ENCODE results near the gene TECPR2. TPM values are rescaled to one million over a fixed set of nuclear protein-coding genes. Genes with fewer than 3 reads are reported as not detected.

Gene TECPR2
- total and polyA plus RNA-seq, 2 donors, result 7.6 to 8.3 TPM

GRCh38 chr14:102330806-102331205, 31.9 kb upstream of the TECPR2 start:
- H3K27ac ChIP-seq (ENCODE audit: low read depth in 1 of 2, low read length in 1 of 2), result no peak overlapping the region
- DNase-seq (ENCODE audit: low read depth in 6 of 9, low spot score in 9 of 9), result no peak
- H3K9me3 ChIP-seq (ENCODE audit: control insufficient read depth in 2 of 2, insufficient read depth in 1 of 2, low read length in 1 of 2), result peaks cover 0 to 3% of the 10 kb centered on the region in 2 donors
- H3K27me3 ChIP-seq (ENCODE audit: control insufficient read depth in 2 of 2, insufficient read depth in 1 of 2, low read length in 1 of 2), result no peaks in the 10 kb centered on the region
- WGBS, result 97% methylated on average over 8 of the region's 8 CpGs
- H3K4me1 ChIP-seq (ENCODE audit: control insufficient read depth in 2 of 2, insufficient read depth in 2 of 2, low read length in 2 of 2), result no peaks in the 10 kb centered on the region
- no peak overlapping the region for H3K4me3 ChIP-seq (ENCODE audit: low read length in 2 of 2)
- H3K36me3 ChIP-seq (ENCODE audit: control insufficient read depth in 2 of 2, insufficient read depth in 2 of 2, low read length in 1 of 2), result peaks cover 9 to 21% of the 10 kb centered on the region in 2 donors

GRCh38 chr14:102333390-102333789, 29.4 kb upstream of the TECPR2 start:
- H3K36me3 ChIP-seq (ENCODE audit: control insufficient read depth in 2 of 2, insufficient read depth in 2 of 2, low read length in 1 of 2), result peaks cover 15 to 24% of the 10 kb centered on the region in 2 donors
- peaks cover 0 to 3% of the 10 kb centered on the region in 2 donors for H3K9me3 ChIP-seq (ENCODE audit: control insufficient read depth in 2 of 2, insufficient read depth in 1 of 2, low read length in 1 of 2)
- no peak overlapping the region for H3K27ac ChIP-seq (ENCODE audit: low read depth in 1 of 2, low read length in 1 of 2)
- DNase-seq (ENCODE audit: low read depth in 6 of 9, low spot score in 9 of 9), result no peak
- H3K4me3 ChIP-seq (ENCODE audit: low read length in 2 of 2), result no peak overlapping the region
- 95% methylated on average over 7 of the region's 7 CpGs for WGBS
- H3K27me3 ChIP-seq (ENCODE audit: control insufficient read depth in 2 of 2, insufficient read depth in 1 of 2, low read length in 1 of 2), result no peaks in the 10 kb centered on the region
- H3K4me1 ChIP-seq (ENCODE audit: control insufficient read depth in 2 of 2, insufficient read depth in 2 of 2, low read length in 2 of 2), result no peaks in the 10 kb centered on the region

GRCh38 chr14:102333795-102334705, 28.7 kb upstream of the TECPR2 start:
- no peaks in the 10 kb centered on the region for H3K4me1 ChIP-seq (ENCODE audit: control insufficient read depth in 2 of 2, insufficient read depth in 2 of 2, low read length in 2 of 2)
- WGBS, result 98% methylated on average over 13 of the region's 13 CpGs
- H3K27ac ChIP-seq (ENCODE audit: low read depth in 1 of 2, low read length in 1 of 2), result no peak overlapping the region
- no peak for DNase-seq (ENCODE audit: low read depth in 6 of 9, low spot score in 9 of 9)
- peaks cover 0 to 3% of the 10 kb centered on the region in 2 donors for H3K9me3 ChIP-seq (ENCODE audit: control insufficient read depth in 2 of 2, insufficient read depth in 1 of 2, low read length in 1 of 2)
- H3K27me3 ChIP-seq (ENCODE audit: control insufficient read depth in 2 of 2, insufficient read depth in 1 of 2, low read length in 1 of 2), result no peaks in the 10 kb centered on the region
- H3K4me3 ChIP-seq (ENCODE audit: low read length in 2 of 2), result no peak overlapping the region
- peaks cover 22 to 29% of the 10 kb centered on the region in 2 donors for H3K36me3 ChIP-seq (ENCODE audit: control insufficient read depth in 2 of 2, insufficient read depth in 2 of 2, low read length in 1 of 2)

- Histone ChIP-seq H3K27me3 (ENCODE audit: control insufficient read depth in 2 of 2, insufficient read depth in 1 of 2, low read length in 1 of 2) (no peaks in the 10 kb centered on the region), H3K4me1 (ENCODE audit: control insufficient read depth in 2 of 2, insufficient read depth in 2 of 2, low read length in 2 of 2) (no peaks in the 10 kb centered on the region), H3K36me3 (ENCODE audit: control insufficient read depth in 2 of 2, insufficient read depth in 2 of 2, low read length in 1 of 2) (peaks cover 24 to 32% of the 10 kb centered on the region in 2 donors), H3K4me3 (ENCODE audit: low read length in 2 of 2) (no peak overlapping the region), H3K27ac (ENCODE audit: low read depth in 1 of 2, low read length in 1 of 2) (no peak overlapping the region), H3K9me3 (ENCODE audit: control insufficient read depth in 2 of 2, insufficient read depth in 1 of 2, low read length in 1 of 2) (peaks cover 0 to 3% of the 10 kb centered on the region in 2 donors)
- DNase-seq (ENCODE audit: low read depth in 6 of 9, low spot score in 9 of 9), result no peak
- 97% methylated on average over 7 of the region's 7 CpGs for WGBS
These were observed 27.6 kb upstream of the TECPR2 start for GRCh38 chr14:102335163-102335562.

GRCh38 chr14:102338724-102339123, 24.0 kb upstream of the TECPR2 start:
- Histone ChIP-seq H3K4me1 (ENCODE audit: control insufficient read depth in 2 of 2, insufficient read depth in 2 of 2, low read length in 2 of 2) (no peaks in the 10 kb centered on the region), H3K4me3 (ENCODE audit: low read length in 2 of 2) (no peak overlapping the region), H3K27me3 (ENCODE audit: control insufficient read depth in 2 of 2, insufficient read depth in 1 of 2, low read length in 1 of 2) (no peaks in the 10 kb centered on the region), H3K27ac (ENCODE audit: low read depth in 1 of 2, low read length in 1 of 2) (no peak overlapping the region), H3K36me3 (ENCODE audit: control insufficient read depth in 2 of 2, insufficient read depth in 2 of 2, low read length in 1 of 2) (peaks cover 32 to 43% of the 10 kb centered on the region in 2 donors), H3K9me3 (ENCODE audit: control insufficient read depth in 2 of 2, insufficient read depth in 1 of 2, low read length in 1 of 2) (no peaks in the 10 kb centered on the region)
- no peak for DNase-seq (ENCODE audit: low read depth in 6 of 9, low spot score in 9 of 9)
- 96% methylated on average over 9 of the region's 9 CpGs for WGBS

- Histone ChIP-seq H3K4me3 (ENCODE audit: low read length in 2 of 2) (no peak overlapping the region), H3K9me3 (ENCODE audit: control insufficient read depth in 2 of 2, insufficient read depth in 1 of 2, low read length in 1 of 2) (no peaks in the 10 kb centered on the region), H3K27ac (ENCODE audit: low read depth in 1 of 2, low read length in 1 of 2) (no peak overlapping the region), H3K36me3 (ENCODE audit: control insufficient read depth in 2 of 2, insufficient read depth in 2 of 2, low read length in 1 of 2) (peaks cover 39 to 42% of the 10 kb centered on the region in 2 donors), H3K4me1 (ENCODE audit: control insufficient read depth in 2 of 2, insufficient read depth in 2 of 2, low read length in 2 of 2) (no peaks in the 10 kb centered on the region), H3K27me3 (ENCODE audit: control insufficient read depth in 2 of 2, insufficient read depth in 1 of 2, low read length in 1 of 2) (no peaks in the 10 kb centered on the region)
- DNase-seq (ENCODE audit: low read depth in 6 of 9, low spot score in 9 of 9), result no peak
- WGBS, result 94% methylated on average over 8 of the region's 8 CpGs
These were observed 21.2 kb upstream of the TECPR2 start for GRCh38 chr14:102341566-102341965.

- 96% methylated on average over 5 of the region's 5 CpGs for WGBS
These were observed 20.5 kb upstream of the TECPR2 start for GRCh38 chr14:102342238-102342637.

GRCh38 chr14:102344084-102344483, 18.7 kb upstream of the TECPR2 start:
- Histone ChIP-seq H3K4me1 (ENCODE audit: control insufficient read depth in 2 of 2, insufficient read depth in 2 of 2, low read length in 2 of 2) (no peaks in the 10 kb centered on the region), H3K4me3 (ENCODE audit: low read length in 2 of 2) (no peak overlapping the region), H3K36me3 (ENCODE audit: control insufficient read depth in 2 of 2, insufficient read depth in 2 of 2, low read length in 1 of 2) (peaks cover 46 to 49% of the 10 kb centered on the region in 2 donors), H3K27me3 (ENCODE audit: control insufficient read depth in 2 of 2, insufficient read depth in 1 of 2, low read length in 1 of 2) (no peaks in the 10 kb centered on the region), H3K27ac (ENCODE audit: low read depth in 1 of 2, low read length in 1 of 2) (no peak overlapping the region), H3K9me3 (ENCODE audit: control insufficient read depth in 2 of 2, insufficient read depth in 1 of 2, low read length in 1 of 2) (no peaks in the 10 kb centered on the region)
- no peak for DNase-seq (ENCODE audit: low read depth in 6 of 9, low spot score in 9 of 9)
- 97% methylated on average over 7 of the region's 7 CpGs for WGBS

More at GRCh38 chr14:102342238-102342637, 20.5 kb upstream of the TECPR2 start:
- Histone ChIP-seq H3K9me3 (ENCODE audit: control insufficient read depth in 2 of 2, insufficient read depth in 1 of 2, low read length in 1 of 2) (no peaks in the 10 kb centered on the region), H3K27me3 (ENCODE audit: control insufficient read depth in 2 of 2, insufficient read depth in 1 of 2, low read length in 1 of 2) (no peaks in the 10 kb centered on the region), H3K27ac (ENCODE audit: low read depth in 1 of 2, low read length in 1 of 2) (no peak overlapping the region), H3K4me1 (ENCODE audit: control insufficient read depth in 2 of 2, insufficient read depth in 2 of 2, low read length in 2 of 2) (no peaks in the 10 kb centered on the region), H3K4me3 (ENCODE audit: low read length in 2 of 2) (no peak overlapping the region), H3K36me3 (ENCODE audit: control insufficient read depth in 2 of 2, insufficient read depth in 2 of 2, low read length in 1 of 2) (peaks cover 40 to 46% of the 10 kb centered on the region in 2 donors)
- DNase-seq (ENCODE audit: low read depth in 6 of 9, low spot score in 9 of 9), result no peak

GRCh38 chr14:102344485-102344884, 18.3 kb upstream of the TECPR2 start:
- no peak for DNase-seq (ENCODE audit: low read depth in 6 of 9, low spot score in 9 of 9)
- Histone ChIP-seq H3K4me1 (ENCODE audit: control insufficient read depth in 2 of 2, insufficient read depth in 2 of 2, low read length in 2 of 2) (no peaks in the 10 kb centered on the region), H3K36me3 (ENCODE audit: control insufficient read depth in 2 of 2, insufficient read depth in 2 of 2, low read length in 1 of 2) (peaks cover 45 to 51% of the 10 kb centered on the region in 2 donors), H3K9me3 (ENCODE audit: control insufficient read depth in 2 of 2, insufficient read depth in 1 of 2, low read length in 1 of 2) (no peaks in the 10 kb centered on the region), H3K27ac (ENCODE audit: low read depth in 1 of 2, low read length in 1 of 2) (no peak overlapping the region), H3K4me3 (ENCODE audit: low read length in 2 of 2) (no peak overlapping the region), H3K27me3 (ENCODE audit: control insufficient read depth in 2 of 2, insufficient read depth in 1 of 2, low read length in 1 of 2) (no peaks in the 10 kb centered on the region)
- 98% methylated on average over 5 of the region's 5 CpGs for WGBS
